HG03025 (cell line): ENCODE measurements around the gene ZFHX3.

Experiments
- ATAC-seq: cut with Tn5 transposase; IDR thresholded peaks from one replicate; pipeline ENCODE4 v1.9.1; 2021; ENCODE audit warnings: mild to moderate bottlenecking, moderate library complexity; ENCODE audit not compliant: unreplicated experiment, low FRiP score

Gene ZFHX3

DNA sequence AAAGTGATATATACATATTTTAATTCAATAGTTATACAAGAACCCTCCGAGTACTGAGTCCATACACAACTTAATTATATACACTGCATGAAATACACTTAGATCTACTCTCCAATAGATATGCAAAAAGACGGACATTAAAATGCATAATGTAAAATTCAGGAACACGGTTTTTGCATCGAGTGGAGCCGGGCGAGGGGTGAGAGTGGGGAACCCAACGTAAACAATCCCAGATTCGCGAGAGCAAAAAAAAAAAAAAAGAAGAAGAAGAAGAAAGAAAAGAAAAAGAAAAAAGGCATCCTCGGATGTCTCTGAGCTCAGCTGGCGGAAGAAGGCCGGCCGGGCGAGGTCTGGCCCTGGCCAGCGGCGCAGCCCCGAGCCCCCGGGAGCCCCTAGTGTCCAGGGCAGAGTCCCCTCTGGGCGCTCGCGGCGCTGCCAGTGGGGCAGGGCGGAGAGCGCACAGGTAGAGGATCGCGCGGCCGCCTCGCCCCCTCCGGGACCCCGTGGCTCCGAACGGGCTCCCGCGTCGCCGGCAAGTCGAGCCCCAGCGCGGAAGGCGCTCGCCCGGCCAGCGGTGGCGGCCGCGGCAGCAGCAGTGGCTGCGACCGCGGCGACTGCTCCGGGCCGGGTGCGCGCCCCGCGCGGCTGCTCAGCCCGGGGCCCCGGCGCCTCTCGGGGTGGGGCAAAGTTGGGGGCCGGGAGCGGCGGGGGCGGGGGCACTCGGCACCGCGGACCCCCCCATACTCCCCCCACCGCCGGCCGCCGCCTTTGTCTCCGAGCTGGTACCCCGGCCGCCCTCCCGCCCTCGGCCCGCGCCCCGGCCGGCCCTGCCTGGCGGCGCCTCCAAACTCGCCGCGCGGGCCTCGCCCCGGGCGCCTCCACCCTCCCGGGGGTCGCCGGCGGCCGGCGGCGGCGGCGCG lies 9.6 kb upstream of the ZFHX3 start:
- peak; percentile 39 for ATAC-seq

DNA sequence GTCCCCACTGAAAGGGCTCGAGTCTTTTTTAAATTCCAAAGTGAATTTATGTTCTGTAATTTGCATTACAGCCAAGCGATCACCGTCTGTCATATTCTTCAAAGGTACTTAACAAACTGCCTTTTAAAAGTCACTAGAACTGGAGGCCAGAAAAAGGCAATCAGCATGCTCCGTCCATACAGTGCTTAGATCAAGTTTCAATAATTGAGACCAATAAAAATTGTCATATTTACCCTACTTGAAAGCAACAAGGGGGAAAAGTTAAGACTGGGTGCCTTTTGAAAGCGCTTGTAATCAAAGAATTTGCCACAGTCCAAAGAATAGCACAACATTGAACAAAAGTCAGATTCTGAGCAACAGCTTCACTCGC lies 9.0 kb upstream of the ZFHX3 start:
- ATAC-seq, result no peak

DNA sequence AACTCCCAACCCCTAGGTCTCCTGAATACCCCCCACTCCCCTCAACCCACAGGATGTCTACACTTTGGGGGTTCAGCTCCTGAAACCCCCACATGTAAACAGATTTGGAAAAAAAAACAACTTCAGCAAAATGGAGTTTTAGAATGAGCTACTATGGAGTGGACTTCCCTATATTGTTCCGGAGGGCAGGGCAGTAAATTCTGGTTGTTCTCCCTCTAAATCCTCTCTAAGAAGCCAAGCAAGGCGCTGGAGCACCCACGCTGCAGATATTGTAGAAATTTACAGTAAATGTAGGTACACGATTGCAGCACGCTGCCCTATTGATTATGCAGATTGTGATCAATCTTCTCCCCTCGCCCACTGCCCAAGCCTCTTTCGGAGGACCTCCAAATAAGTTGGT lies 8.5 kb upstream of the ZFHX3 start:
- no peak for ATAC-seq

DNA sequence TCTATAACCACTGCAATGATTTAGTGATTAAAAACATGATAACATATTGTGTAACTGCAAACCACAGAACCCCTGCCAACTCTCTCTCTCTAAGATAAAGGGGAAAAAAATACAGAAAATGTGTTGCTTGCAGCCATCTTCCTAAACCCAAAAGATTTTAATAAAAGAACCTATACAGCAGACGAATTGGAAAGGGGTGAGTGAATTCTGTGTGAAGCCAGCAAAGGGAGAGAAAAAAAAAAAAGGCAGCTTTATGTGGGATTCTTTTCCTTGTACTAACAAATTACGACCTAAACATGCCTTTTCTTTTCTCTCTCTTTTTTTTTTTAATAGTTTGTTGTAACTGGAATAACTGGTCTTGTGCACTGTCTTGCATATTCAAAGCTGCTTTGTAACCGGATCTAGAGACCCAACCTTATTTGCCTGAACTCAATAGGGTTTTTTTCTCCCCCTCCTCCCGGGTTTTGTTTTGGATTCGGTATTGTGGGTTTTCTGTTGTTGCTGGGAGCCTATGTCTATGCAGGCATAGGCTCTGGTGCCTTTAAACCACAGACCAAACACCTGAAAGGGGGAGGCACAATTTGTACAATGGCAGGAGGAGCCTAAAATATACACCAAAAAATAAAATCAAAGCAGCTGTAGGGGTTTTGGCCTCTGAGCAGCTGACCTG lies 7.0 kb upstream of the ZFHX3 start:
- no peak for ATAC-seq

DNA sequence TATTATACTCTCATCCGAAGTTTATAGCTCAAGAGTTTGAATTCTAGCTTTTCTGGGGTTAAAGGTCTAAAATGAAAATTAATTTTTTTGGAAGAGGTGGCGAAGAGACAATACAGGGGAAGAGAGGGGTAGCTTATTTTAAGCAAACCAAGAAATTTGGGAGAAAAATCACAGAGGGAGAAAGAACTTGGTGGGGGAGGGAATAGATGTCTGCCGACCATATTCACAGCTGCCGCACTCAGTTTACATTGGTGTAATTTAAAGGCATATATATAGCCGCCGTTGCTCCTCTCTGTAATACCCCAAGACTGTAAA lies 6.5 kb upstream of the ZFHX3 start:
- ATAC-seq, result no peak

DNA sequence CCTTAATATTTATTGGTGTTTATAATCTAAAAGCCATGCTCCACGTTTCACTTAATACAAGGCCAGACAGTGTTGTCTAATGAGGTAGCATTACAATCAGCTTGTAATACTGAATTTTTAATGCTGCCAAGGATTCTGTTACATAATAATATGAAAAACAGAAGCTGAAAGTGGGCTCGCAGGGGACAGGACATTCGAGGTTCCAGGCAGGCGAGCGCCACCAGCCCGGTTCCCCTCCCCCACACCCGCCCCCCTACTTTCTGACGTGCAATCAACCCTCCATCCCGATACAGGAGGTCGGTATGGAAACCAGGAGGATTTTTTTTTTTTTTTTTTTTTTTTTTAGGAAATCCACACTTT lies 6.2 kb upstream of the ZFHX3 start:
- ATAC-seq, result no peak

DNA sequence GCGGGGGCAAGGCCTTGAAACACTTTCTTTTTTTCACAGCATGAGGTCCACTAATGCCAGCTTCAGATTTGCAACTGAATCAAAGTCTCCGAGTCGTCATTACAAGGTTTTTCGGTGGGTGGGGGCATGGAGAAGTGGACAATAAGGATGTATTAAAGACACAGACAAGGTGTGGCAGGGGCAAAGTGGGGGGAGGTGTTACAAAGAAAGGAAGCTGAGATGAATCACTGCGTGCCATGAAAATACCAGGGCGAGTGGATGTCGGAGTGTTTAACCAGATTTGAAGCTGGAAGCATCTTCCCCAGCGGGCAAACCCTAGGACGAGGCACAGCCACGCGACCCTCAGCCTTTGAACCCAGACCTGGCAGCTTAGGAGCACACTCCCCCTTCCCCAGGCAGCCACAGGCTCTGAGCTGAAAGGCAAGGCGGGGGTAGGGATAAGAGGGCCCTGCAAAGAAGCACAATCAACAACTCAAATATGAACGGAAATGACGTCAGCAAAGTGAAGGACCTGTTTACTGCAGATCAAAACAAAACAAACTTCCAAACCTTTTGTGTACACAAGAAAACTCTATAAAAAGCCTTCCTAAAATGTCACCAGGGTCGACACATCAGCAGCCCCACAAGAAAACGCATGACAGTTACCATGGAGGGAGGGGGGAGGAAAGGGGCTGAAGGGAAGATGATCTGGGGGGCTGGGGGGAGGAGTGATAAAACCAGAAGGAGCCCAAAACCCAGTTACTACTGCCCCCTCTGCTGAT lies 5.6 kb upstream of the ZFHX3 start:
- no peak for ATAC-seq

DNA sequence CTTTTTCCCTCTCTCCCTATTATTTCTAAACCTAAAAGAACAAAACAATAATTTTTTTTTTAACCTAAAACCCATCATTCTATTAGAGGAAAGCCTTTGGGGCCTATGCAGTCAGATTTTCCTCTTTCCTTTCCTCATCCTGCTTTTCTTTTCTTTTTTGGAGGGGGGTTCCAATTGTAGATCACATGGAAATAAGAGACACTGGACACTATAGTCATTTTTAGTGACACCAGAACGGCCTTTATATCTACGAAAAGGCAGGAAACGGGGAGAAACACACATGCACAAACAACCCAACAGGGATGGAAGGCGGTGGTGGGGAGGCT lies 5.1 kb upstream of the ZFHX3 start:
- no peak for ATAC-seq

DNA sequence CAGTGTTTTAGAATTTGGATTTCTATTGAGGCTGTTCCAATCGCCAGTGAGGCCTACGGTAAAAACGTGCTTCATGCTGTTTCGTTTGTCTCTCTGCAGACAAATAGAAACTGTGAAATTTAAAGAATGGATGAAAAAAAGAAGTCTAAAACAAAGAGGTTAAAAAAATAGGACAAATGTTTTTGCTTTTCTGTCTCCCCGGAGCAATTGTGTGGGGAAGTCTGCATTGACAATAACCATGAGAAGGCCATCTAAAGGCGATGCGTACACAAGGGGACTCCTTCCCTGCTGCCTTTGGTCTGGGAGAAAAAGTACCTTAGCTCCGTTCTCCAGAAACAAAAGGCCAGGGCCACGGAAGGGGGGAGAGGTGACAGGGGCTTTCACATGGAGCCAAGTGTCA lies 4.6 kb upstream of the ZFHX3 start:
- no peak for ATAC-seq

DNA sequence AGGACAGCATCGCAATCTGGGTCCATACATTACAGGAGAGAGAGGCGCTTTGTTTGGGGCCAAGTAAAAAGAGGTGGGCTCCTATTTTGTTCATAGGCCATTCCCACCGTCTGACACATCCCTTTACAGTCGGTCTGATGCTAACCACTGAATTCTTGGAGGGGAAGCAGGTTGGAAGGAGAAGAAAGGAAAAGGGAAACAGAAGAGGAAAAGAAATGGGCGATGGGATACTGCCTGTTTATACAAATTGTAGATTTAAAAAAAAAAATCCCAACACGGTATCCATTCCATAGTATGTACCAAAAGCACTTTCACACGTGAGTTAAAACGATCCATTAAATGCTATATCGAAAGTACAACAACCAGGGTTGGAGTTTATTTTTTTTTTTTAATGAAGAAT lies 4.0 kb upstream of the ZFHX3 start:
- no peak for ATAC-seq

DNA sequence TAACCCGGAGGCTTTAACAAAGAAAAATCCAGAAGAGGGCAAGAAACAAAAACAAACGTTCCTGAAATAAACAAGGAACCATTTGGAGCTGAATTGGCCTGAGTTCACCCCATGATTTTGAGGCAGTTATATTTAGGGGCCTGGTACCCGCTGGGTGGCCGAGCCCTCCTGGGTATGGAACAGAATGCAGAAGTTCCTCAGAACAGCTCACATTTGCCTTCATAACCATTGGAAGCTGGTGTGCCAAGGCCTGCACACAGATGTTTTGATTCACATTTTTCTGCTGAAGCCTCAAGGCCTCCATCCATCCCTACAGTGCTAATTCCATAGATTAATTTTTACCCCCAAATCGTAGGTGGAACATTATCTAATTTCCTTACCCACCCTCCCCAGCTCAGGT lies 3.3 kb upstream of the ZFHX3 start:
- no peak for ATAC-seq

DNA sequence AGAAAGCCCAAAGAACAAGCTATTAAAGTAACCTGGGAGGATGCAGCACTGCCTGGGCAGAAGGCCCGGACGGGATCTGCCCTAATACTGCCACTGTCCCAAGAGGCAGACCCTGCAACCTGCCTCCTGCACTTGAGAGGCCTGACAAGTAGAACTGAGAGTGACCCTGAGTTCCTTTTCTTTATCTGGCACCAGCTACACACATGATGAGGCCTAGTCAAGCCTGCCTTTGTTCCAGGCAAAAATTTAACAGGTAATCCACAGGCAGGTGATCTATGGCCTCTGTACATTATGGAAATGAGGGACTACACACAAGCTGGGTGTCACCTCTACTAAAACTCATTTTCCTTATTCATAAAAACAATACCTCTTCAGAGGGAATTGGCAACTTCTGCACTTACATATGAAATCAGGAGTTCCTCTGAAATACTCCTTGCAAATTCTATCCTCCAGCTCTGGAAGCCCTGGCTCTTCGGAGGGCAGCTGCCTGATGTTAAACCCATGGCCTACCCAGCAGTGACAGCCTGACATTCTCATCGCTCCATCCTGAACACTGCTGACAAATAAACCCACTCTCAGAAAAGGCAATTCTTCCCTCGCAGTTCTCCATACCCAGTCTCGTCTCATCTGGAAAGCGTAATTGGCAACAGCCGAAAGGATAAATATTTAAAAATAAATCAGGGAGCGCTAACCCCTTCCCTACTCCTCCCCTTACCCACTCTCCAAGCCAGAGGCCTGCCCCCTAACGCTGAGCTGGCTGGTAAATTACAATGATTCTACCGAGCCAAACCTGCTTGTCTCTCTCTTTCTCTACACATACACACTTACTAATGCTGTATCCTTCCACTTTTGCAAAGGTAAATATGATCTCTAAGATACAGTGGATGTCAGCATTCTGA lies 2.5 kb upstream of the ZFHX3 start:
- ATAC-seq, result no peak

DNA sequence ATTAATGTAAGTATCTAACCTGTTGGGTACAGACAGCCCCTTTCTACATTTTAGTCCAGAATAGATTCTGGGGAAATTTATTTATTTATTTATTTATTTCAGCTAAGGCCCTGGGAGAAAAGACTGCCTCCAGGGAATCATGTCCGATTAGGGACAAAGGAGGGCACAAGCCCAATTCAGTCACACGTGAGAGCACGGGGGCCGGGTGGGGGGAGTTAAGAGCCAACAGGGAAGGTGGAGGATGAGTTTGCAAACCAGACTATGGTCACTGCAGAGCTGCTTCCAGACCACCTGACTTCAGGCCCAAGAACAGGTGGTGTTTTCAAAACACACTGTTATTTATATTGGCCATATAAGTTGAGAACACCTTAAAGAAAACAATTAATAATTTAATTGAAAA lies 1.6 kb upstream of the ZFHX3 start:
- ATAC-seq, result no peak

DNA sequence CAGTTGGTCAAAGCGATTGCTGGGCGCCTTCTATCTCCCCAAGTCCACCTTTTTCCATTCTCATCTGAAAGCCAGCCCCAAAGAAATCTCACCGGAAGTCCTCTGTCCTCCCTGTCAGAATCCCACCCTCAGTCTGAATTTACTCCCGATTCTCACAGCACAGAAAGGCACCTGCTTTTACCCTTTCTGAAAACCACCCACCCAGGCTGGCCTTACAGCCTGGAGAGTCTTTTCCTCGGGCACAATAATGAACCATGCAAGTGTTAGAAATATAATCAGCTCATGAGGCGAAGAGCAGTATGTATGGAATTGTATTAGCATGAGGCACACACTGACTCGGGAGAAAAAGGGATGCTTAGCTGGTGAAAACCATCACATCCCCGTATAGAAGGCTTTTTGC lies 1.2 kb upstream of the ZFHX3 start:
- no peak for ATAC-seq

DNA sequence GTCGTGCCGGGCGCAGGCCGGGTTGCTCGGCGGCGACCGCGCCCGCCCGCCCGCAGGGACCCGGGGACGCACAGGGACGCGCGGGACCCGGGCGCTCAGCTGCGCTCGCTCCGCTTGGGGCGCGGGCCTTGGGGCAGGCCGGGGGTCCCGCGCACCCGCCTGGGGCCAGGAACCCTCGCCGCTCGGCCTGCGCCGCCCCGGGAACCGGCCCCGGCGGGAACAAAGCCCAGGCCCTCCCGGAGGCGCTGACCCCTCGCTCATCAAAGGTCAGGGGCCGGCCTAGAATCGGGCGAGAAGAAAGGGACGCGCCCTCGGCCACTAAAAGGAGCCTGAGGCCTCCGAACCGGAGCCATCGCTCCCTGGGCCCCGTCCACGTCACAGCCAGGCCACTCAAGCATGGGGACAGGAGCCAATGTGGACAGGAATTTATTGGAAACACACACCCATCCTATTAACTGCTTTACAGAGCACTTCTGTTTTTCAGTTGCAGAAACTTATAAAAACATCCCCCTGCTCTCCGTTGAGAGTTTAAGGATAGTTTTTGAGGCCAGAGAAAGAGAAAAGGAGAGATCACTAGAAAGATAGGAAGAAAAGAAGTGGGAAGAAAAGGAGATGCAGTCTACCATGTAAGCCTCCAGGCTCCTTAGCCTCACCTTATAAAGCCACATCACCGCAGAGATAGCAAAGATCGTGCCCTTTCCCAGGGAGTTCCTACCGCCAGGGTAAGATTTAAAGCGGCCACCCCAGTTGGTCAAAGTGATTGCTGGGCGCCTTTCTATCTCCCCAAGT lies 558 bp upstream of the ZFHX3 start:
- no peak for ATAC-seq

DNA sequence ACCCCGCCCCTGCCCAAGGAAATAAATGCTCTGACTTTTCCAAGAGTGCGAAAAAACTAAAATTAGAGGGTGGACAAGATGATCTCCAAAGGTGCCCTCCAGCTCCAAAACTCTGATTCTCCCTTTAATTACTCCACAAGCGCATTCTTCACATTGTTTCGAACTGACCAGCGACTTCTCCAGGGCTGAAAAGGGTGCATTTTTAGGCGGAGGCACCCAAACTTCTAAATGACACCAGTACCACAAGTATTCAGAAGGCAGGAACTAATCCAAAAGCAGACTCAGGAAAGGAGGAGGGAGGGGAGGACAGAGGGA lies 750 bp downstream of the ZFHX3 start:
- ATAC-seq, result no peak

DNA sequence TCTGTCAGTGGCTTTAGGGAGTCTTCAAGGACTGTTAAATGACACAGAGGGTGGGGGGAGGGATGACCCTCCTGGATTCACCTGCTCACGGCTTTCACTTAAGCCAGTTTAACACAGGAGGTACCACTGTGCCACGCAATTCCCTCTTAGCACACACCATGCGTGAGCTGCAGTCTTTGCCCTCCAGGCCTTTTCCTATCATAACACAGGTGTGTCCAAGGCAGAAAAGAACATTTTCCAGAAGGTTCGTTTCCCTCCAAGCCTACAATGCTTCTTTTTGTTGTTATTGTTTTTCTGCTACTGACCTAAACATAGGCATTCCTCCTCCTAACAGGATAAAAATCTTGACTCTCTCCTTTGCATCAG lies 1.1 kb downstream of the ZFHX3 start:
- no peak for ATAC-seq

DNA sequence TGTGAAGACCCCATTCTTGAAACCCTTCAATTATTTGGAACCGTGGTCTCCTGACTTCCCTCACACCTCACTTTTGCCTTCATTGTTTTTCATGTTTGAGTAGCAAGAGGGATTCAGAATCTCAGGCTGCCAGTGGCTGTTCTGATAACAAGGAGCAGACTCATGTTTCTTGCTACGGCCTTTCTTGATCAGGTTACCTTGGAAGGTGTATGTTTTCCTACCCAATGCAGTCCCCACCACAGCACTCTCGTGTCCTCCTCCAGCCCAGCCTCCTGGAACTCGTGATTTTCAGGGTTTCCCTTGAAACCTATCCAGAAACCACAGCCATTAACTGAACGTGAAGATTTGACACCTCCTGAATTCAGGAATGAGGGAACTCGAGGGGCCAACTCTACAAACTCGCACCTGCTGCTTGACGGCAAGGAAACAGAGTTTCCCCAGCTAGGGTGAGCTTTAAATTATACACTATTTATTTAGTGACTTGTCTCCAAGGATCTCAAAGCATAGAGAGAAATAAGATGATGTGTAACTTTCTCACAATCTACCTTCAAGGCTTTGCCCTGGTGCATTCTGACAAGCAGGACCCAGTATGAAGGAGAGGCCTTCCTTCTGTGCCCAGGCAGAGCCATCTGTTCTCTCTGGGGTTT lies 1.6 kb downstream of the ZFHX3 start:
- ATAC-seq, result no peak

DNA sequence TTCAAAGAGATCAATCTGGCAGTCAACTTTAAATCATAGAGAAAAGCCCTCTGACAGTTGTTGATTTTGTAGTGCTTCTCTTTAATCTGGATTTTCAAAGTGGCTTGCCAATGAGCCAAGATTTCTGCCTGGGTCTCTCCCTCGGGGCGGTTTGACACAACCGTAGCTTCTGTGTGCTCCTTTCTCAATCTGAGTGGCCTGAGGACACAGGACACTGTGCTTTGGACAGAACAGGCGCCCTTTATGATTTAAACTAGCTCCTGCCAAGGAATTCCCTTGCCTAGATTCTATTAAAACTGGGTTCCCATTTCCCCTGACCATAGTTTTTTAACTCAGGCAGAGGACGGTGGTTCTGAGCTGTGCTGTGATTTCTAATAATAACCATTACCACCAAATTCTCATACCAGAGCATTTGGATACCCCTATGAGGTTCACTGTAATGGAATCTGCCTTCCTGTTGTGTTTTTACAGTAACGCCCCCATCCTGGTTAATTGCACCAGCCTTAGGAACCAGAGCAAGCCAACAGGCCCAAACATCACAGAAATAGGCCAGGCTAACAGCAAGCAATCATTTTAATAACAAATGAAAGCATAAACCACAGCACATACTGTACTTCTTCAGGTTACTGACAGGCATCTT lies 4.0 kb downstream of the ZFHX3 start:
- no peak for ATAC-seq
